Heart left ventricle (tissue), 16 donors: ENCODE results near the gene GPC6. TPM values are rescaled to one million over a fixed set of nuclear protein-coding genes. Genes with fewer than 3 reads are reported as not detected.

Source experiments
- ATAC-seq, 4 donors: fragments of 200-7000 bp; cut with Tn5 transposase; one replicate each; pipeline ENCODE4 v1.9.1; 2020 to 2022; ENCODE audit warnings: moderate library complexity in 4 of 4, mild to moderate bottlenecking in 3 of 4, moderate number of reproducible peaks in 1 of 4
- DNase-seq, 5 donors: peaks; one replicate each; pipeline ENCODE4 v3.0.0-alpha.2; 2020
- H3K27ac ChIP-seq, 12 donors: fragments of 200-600 bp; sonication (generic) in 4 of 12; one replicate each; pipeline versions ENCODE4 v1.5.0 to v1.8.0; 2016 to 2022; ENCODE audit warnings: mild to moderate bottlenecking in 2 of 12
- H3K27me3 ChIP-seq, 9 donors: fragments of 200-600 bp; sonication (generic) in 2 of 9; one replicate each; pipeline versions ENCODE4 v1.5.1 to v1.8.0; 2016 to 2022; ENCODE audit warnings: mild to moderate bottlenecking in 3 of 9
- H3K36me3 ChIP-seq, 9 donors: fragments of 200-600 bp; sonication (generic) in 2 of 9; one replicate each; pipeline versions ENCODE4 v1.5.0 to v1.8.0; 2018 to 2022; ENCODE audit warnings: mild to moderate bottlenecking in 2 of 9
- H3K4me1 ChIP-seq, 12 donors: fragments of 200-600 bp; sonication (generic) in 4 of 12; one replicate each; pipeline versions ENCODE4 v1.5.0 to v1.8.0; 2016 to 2022; ENCODE audit warnings: mild to moderate bottlenecking in 3 of 12
- H3K4me3 ChIP-seq, 12 donors: fragments of 200-600 bp; sonication (generic) in 4 of 12; one replicate each; pipeline versions ENCODE4 v1.5.0 to v1.8.0; 2017 to 2022; ENCODE audit warnings: mild to moderate bottlenecking in 9 of 12, moderate library complexity in 4 of 12
- H3K9me3 ChIP-seq, 12 donors: fragments of 200-600 bp; sonication (generic) in 4 of 12; one replicate each; pipeline versions ENCODE4 v1.5.0 to v1.8.0; 2016 to 2022; ENCODE audit warnings: mild to moderate bottlenecking in 1 of 12
- CTCF ChIP-seq, 12 donors: fragments of 200-600 bp; sonication (generic) in 4 of 12; IDR thresholded peaks; one replicate each; pipeline versions ENCODE4 v1.5.0 to v1.8.0; 2018 to 2022; ENCODE audit warnings: antibody characterized with exemption in 12 of 12, mild to moderate bottlenecking in 5 of 12
- POLR2A ChIP-seq, 2 donors: fragments of 450-650 bp; IDR thresholded peaks; one replicate each; pipeline ENCODE4 v1.6.1; 2017; ENCODE audit warnings: antibody characterized with exemption in 2 of 2, mild to moderate bottlenecking in 2 of 2, moderate library complexity in 2 of 2
- WGBS, 4 donors: extraction: QIAGEN DNeasy Blood & Tissue Kit in 2 of 4; methylation state at CpG; one replicate each; pipeline versions ENCODE4 v1.1.5 to v1.1.7; 2013 to 2018; 5-methylcytosine and 5-hydroxymethylcytosine counted together
- intact Hi-C, 10 donors: fragments of 100-400 bp; cut with DNase I; formaldehyde crosslinking; loops; one replicate each; pipeline versions ENCODE4 v1.11.1 to v1.14.2; 2022
- polyA plus RNA-seq, 2 donors: library from polyadenylated mRNA; stranded (reverse); fragments of 200-250 nt; gene quantifications; one replicate each; pipeline ENCODE4 v1.2.3, GENCODE V29; 2013
- total RNA-seq, 9 donors: library from RNA; depleted of rRNA in 2 of 9; stranded (reverse); fragments of >200 nt in 2 of 9; fragmentation: NEBNext Ultra II Directional in 3 of 9; extraction: Animal tissue kit (Norgen Biotek cat#: 25700) in 3 of 9; gene quantifications; one replicate each; pipeline versions ENCODE4 v1.1.0 to v1.2.4, GENCODE V29; 2016 to 2023
- donor health status: ischemic (EF 13 %, LVEDD 7.1; RV severe dilation, severe dysfunction).
- donor health status: healthy with polysubstance abuse.
- donor health status: DM: no; HTN: yes; CAD: no.
- donor health status: DM: no; HTN: no; CAD: no.
- donor health status: ischemic (EF 25% LVEDD 6.9; RV normal size, moderate dysfunction).
- donor health status: ischemic (EF 25% LVEDD 5.7; RV mildly dilated, moderate dysfunction).
- donor health status: healthy.
- donor health status: DM: yes; HTN: yes; CAD: no.
- donor health status: ischemic (EF 35%, LVEDD 5.7; RV mildly dilated, moderate dysfunction).
- donor health status: nonischemic (EF 11% LVEDD 7.7; RV severe dilation, severe dysfunction).
- donor health status: DM: yes; HTN: yes; CAD: no.
- donor health status: PGD.
- donor health status: ischemic (EF 29% LVEDD 5.4; RV normal size, mild dysfunction).
- donor health status: nonischemic (EF 23%, LVEDD 6.1; RV moderate dilation, normal function).

GPC6 gene
- total and polyA plus RNA-seq, 11 donors, result 0.08 to 6.2 (median 2.0) TPM

GRCh38 chr13:94186470-94186869 lies 959.9 kb downstream of the GPC6 start:
- intact Hi-C loops, result loop anchor here in 1 of 10 donors (10.0 kb wide), 1 partner anchor 168 kb away; no protein-coding TSS in a partner anchor
- Histone ChIP-seq H3K27me3 (no peaks in the 10 kb centered on the region), H3K27ac (no peak overlapping the region), H3K4me3 (no peak overlapping the region), H3K9me3 (no peaks in the 10 kb centered on the region), H3K4me1 (peaks cover 0 to 7% (median 0%) of the 10 kb centered on the region in 12 donors), H3K36me3 (no peaks in the 10 kb centered on the region)
- WGBS, 4 donors, result 79 to 86% (median 84%) methylated on average over 3 of the region's 3 CpGs
- no peak for DNase-seq
- TF ChIP-seq CTCF (IDR thresholded peaks at IDR 0.05) (no peak), POLR2A (IDR thresholded peaks at IDR 0.05) (no peak)
- no peak for ATAC-seq

GRCh38 chr13:94188201-94188854 lies 961.7 kb downstream of the GPC6 start:
- Histone ChIP-seq H3K9me3 (no peaks in the 10 kb centered on the region), H3K4me3 (no peak overlapping the region), H3K4me1 (no peaks in the 10 kb centered on the region), H3K27ac (no peak overlapping the region), H3K27me3 (no peaks in the 10 kb centered on the region), H3K36me3 (no peaks in the 10 kb centered on the region)
- intact Hi-C loops, result loop anchor here in 1 of 10 donors (10.0 kb wide), 1 partner anchor 166 kb away; no protein-coding TSS in a partner anchor
- no peak for ATAC-seq
- 66 to 80% (median 73%) methylated on average over 5 of the region's 5 CpGs for WGBS, 4 donors
- TF ChIP-seq CTCF (IDR thresholded peaks at IDR 0.05) (no peak), POLR2A (IDR thresholded peaks at IDR 0.05) (no peak)
- no peak for DNase-seq

- Histone ChIP-seq H3K27me3 (no peaks in the 10 kb centered on the region), H3K27ac (no peak overlapping the region), H3K9me3 (no peaks in the 10 kb centered on the region), H3K4me3 (no peak overlapping the region), H3K4me1 (no peaks in the 10 kb centered on the region), H3K36me3 (no peaks in the 10 kb centered on the region)
- peak in 10 of 12 donors; percentile 20 to 46 (median 34) for TF ChIP-seq CTCF (IDR thresholded peaks at IDR 0.05)
- no peak for TF ChIP-seq POLR2A (IDR thresholded peaks at IDR 0.05)
- intact Hi-C loops, result no loop called here
- 72 to 92% (median 77%) methylated on average over 3 of the region's 3 CpGs for WGBS, 4 donors
- ATAC-seq (peak in 2 of 4 donors; percentile 32 to 69), DNase-seq (peak in 1 of 5 donors; percentile 21)
Observed at GRCh38 chr13:94192431-94192975, 965.9 kb downstream of the GPC6 start.

- Histone ChIP-seq H3K9me3 (no peaks in the 10 kb centered on the region), H3K36me3 (no peaks in the 10 kb centered on the region), H3K4me3 (no peak overlapping the region), H3K27ac (no peak overlapping the region), H3K4me1 (no peaks in the 10 kb centered on the region), H3K27me3 (no peaks in the 10 kb centered on the region)
- intact Hi-C loops, result no loop called here
- DNase-seq (no peak), ATAC-seq (no peak)
- TF ChIP-seq CTCF (IDR thresholded peaks at IDR 0.05), result no peak
- TF ChIP-seq POLR2A (IDR thresholded peaks at IDR 0.05), result no peak
- WGBS, 4 donors, result 80 to 88% (median 84%) methylated on average over 2 of the region's 2 CpGs
Observed at GRCh38 chr13:94195715-94196114, 969.1 kb downstream of the GPC6 start.
